ENCODE results near the gene SIAH2. TPM values are rescaled to one million over a fixed set of nuclear protein-coding genes. Genes with fewer than 3 reads are reported as not detected.

The SIAH2 gene
- total and polyA plus RNA-seq, 2 of the 8 experiments (the other 6 are each of a cell fraction or from before 2014, with no cell fraction given), result 23.9 to 34.2 TPM

DNA sequence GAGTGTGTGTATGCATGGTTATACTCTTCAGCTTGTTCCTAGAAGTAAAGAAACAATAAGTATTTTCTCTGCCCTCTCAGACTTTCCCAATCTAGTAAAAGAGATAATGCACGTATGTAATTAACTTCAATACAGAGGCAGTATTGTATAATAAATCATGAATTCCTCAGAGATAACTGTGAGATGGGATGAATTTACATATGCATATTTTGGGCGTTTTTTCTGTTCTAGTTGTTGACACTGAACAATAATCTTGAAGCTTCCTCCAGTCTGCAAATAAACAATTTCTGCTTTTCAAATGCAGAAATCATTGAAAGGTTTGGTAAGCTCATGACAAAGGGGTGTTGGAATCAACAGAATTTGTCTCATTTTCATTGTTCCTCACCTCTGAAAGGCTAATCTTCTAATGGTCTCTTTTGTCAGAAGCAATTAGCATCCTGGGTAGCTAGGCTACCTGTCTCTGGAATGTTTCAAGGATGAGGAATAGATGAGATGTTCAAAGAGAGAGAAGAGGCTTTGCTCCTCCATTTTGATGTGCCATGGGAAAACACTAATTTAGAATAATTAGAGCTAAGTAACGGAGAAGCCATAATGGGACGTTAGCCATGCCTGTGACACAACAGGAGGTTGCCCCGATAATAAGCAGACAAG lies 43.3 kb upstream of the SIAH2 start:
- H3K18ac ChIP-seq (ENCODE audit: extremely low read depth, low read length), result no peak overlapping the region
- H2BK120ac ChIP-seq (replicated peaks; ENCODE audit: low read depth, low read length), result no peak overlapping the region
- H3K56ac ChIP-seq (replicated peaks; ENCODE audit: insufficient read length, low read depth, low read length), result no peak overlapping the region
- H3K4me2 ChIP-seq (ENCODE audit: insufficient read depth in 1 of 2, low read depth in 2 of 2, low read length in 2 of 2), result peak overlapping the region; percentile 29 to 39; a peak in 3 of 4 replicates
- H3K4me3 ChIP-seq (ENCODE audit: extremely low read depth in 1 of 4, insufficient read depth in 2 of 4, low read depth in 3 of 4, low read length in 4 of 4), result peak overlapping the region in 1 of 4 experiments; percentile 26; a peak in 1 of 8 replicates
- no peak overlapping the region for H2AK5ac ChIP-seq (ENCODE audit: low read depth, low read length)
- no peaks in the 10 kb centered on the region for H3K9me3 ChIP-seq (ENCODE audit: insufficient read depth in 2 of 2, low read depth in 1 of 2, low read length in 1 of 2)
- no peak overlapping the region for H3K14ac ChIP-seq (ENCODE audit: insufficient read length)
- H4K5ac ChIP-seq (ENCODE audit: insufficient read length, low read depth, low read length), result no peak overlapping the region
- no peak overlapping the region for H4K8ac ChIP-seq (ENCODE audit: extremely low read depth, insufficient read depth, low read length)
- H3K23ac ChIP-seq (ENCODE audit: insufficient read length), result no peak overlapping the region
- no peaks in the 10 kb centered on the region for H3K36me3 ChIP-seq (ENCODE audit: control insufficient read depth in 2 of 4, insufficient read depth in 4 of 4, low read length in 3 of 4)
- no peak overlapping the region for H2BK20ac ChIP-seq (ENCODE audit: low read length)
- no peak overlapping the region; the same call in 1 of the 2 replicates for H2BK5ac ChIP-seq (ENCODE audit: low read depth, low read length)
- no peak overlapping the region for H2AFZ ChIP-seq (ENCODE audit: low read length)
- no peaks in the 10 kb centered on the region for H3K23me2 ChIP-seq (ENCODE audit: low read depth, low read length)
- H3K4ac ChIP-seq (replicated peaks; ENCODE audit: insufficient read length, low read depth, low read length), result no peak overlapping the region
- FAIRE-seq (peak; percentile 92), DNase-seq (ENCODE audit: low read depth in 1 of 2, low spot score in 2 of 2) (peak in 1 of 2 experiments; percentile 50)
- CTCF ChIA-PET (ENCODE audit: partially characterized antibody), result interaction anchor here (1.4 to 3.3 kb wide), 3 partner anchors 10 to 20 kb away, joined by 3 to 20 read pairs (median 3); no protein-coding TSS in a partner anchor
- WGBS, 2 experiments (ENCODE audit: extremely low coverage in 1 of 2, insufficient coverage in 1 of 2, insufficient read length in 1 of 2, insufficient replicate concordance in 2 of 2, low coverage in 1 of 2, low lambda C conversion rate in 2 of 2, missing lambda C conversion rate in 1 of 2), result 44% methylated on average over 5 of the region's 5 CpGs; no CpG with 5 or more reads in 1 of the 2 experiments
- H3K79me2 ChIP-seq (ENCODE audit: control insufficient read depth in 1 of 2, insufficient read depth in 2 of 2, low read length in 2 of 2), result no peaks in the 10 kb centered on the region
- H3K4me1 ChIP-seq (replicated peaks in 1 of 4; ENCODE audit: control insufficient read depth in 3 of 4, insufficient read depth in 4 of 4, low read length in 3 of 4), result peaks cover 0 to 17% (median 10%) of the 10 kb centered on the region in 4 experiments; a peak in 4 of 7 replicates
- H2BK12ac ChIP-seq (ENCODE audit: low read depth, low read length), result no peak overlapping the region; the same call in 1 of the 2 replicates
- H3K27me3 ChIP-seq (replicated peaks in 1 of 4; ENCODE audit: control insufficient read depth in 3 of 4, extremely low read depth in 1 of 4, insufficient read depth in 3 of 4, low read length in 3 of 4), result no peaks in the 10 kb centered on the region; a peak in 1 of 7 replicates
- H3K79me1 ChIP-seq (ENCODE audit: low read depth, low read length), result no peaks in the 10 kb centered on the region
- no peaks in the 10 kb centered on the region for H4K20me1 ChIP-seq (replicated peaks in 1 of 2; ENCODE audit: control insufficient read depth in 1 of 2, insufficient read depth in 2 of 2, low read length in 2 of 2)
- no peak overlapping the region for H4K91ac ChIP-seq (replicated peaks; ENCODE audit: insufficient read length, low read length)
- no peak overlapping the region for H2BK15ac ChIP-seq (ENCODE audit: low read length)
- POLR2A ChIA-PET (ENCODE audit: partially characterized antibody), result interaction anchor here (0.6 to 1.2 kb wide), 3 partner anchors 18 to 836 kb away, joined by 3 read pairs; partner anchors contain the start of gene SIAH2
- no peak overlapping the region for H3K9ac ChIP-seq (replicated peaks in 1 of 4; ENCODE audit: extremely low read depth in 1 of 4, low read depth in 3 of 4, low read length in 3 of 4)
- H3K27ac ChIP-seq (ENCODE audit: low read depth, low read length), result no peak overlapping the region
- TF ChIP-seq CBX5 (IDR thresholded peaks at IDR 0.05; ENCODE audit: low read depth, low read length), result no peak
- TF ChIP-seq POU5F1 (IDR thresholded peaks at IDR 0.05; ENCODE audit: low read depth, low read length), result peak; percentile 76
- TF ChIP-seq TEAD4 (IDR thresholded peaks at IDR 0.05; ENCODE audit: low read depth, low read length), result peak; percentile 66
- TF ChIP-seq YY1 (IDR thresholded peaks at IDR 0.05; ENCODE audit: low read depth, low read length), result peak; percentile 60; the same call in 1 of the 2 replicates
- no peak for TF ChIP-seq RNF2 (IDR thresholded peaks at IDR 0.05; ENCODE audit: borderline replicate concordance, low read depth, low read length, missing control alignments, poor library complexity, severe bottlenecking)
- peak in 1 of 2 experiments; percentile 87; a peak in 1 of 3 replicates for TF ChIP-seq EP300 (IDR thresholded peaks at IDR 0.05; ENCODE audit: borderline replicate concordance in 1 of 2, low read depth in 2 of 2, low read length in 2 of 2)
